HG03045 (cell line): Measurements from ENCODE around the gene PGAM2.
"Not testable (repeated sequence)": the region's sequence is repeated elsewhere in the genome, so short reads cannot be mapped to it uniquely, and the experiment has no call there.

ENCODE experiments used
- ATAC-seq: cut with Tn5 transposase; IDR thresholded peaks from one replicate; pipeline ENCODE4 v1.9.1; 2021; ENCODE audit warnings: mild to moderate bottlenecking, moderate library complexity; ENCODE audit not compliant: unreplicated experiment

PGAM2 gene

GRCh38 chr7:44052771-44053365 is 12.5 kb downstream of the PGAM2 start:
- no peak for ATAC-seq

- no peak for ATAC-seq
Observed at GRCh38 chr7:44051611-44052220, 13.7 kb downstream of the PGAM2 start.

GRCh38 chr7:44050915-44051560 is 14.3 kb downstream of the PGAM2 start:
- no peak for ATAC-seq

GRCh38 chr7:44050121-44050914 is 15.0 kb downstream of the PGAM2 start:
- ATAC-seq = no peak

GRCh38 chr7:44048031-44048795 is 17.2 kb downstream of the PGAM2 start:
- ATAC-seq = no peak

GRCh38 chr7:44046321-44047061 is 18.9 kb downstream of the PGAM2 start:
- peak; percentile 40 for ATAC-seq

- no peak for ATAC-seq
Observed at GRCh38 chr7:44045226-44046014, 19.9 kb downstream of the PGAM2 start.

- peak; percentile 69 for ATAC-seq
Observed at GRCh38 chr7:44044315-44045225, 20.8 kb downstream of the PGAM2 start, which contains the start of gene DBNL. DBNL (plus strand) TSS chr7:44044702; CDS start chr7:44044738, 36 bp downstream.

- ATAC-seq = no peak
Observed at GRCh38 chr7:44043902-44044301, 21.5 kb downstream of the PGAM2 start.

GRCh38 chr7:44042221-44042620 is 23.1 kb downstream of the PGAM2 start:
- ATAC-seq = no peak

- peak; percentile 41 for ATAC-seq
Observed at GRCh38 chr7:44040493-44040891, 24.9 kb downstream of the PGAM2 start.

GRCh38 chr7:44039800-44040492 is 25.4 kb downstream of the PGAM2 start:
- peak; percentile 8 for ATAC-seq

GRCh38 chr7:44038961-44039558 is 26.3 kb downstream of the PGAM2 start:
- ATAC-seq = peak; percentile 74

GRCh38 chr7:44038553-44038952 is 26.8 kb downstream of the PGAM2 start:
- ATAC-seq = not testable (repeated sequence)

- not testable (repeated sequence) for ATAC-seq
Observed at GRCh38 chr7:44037951-44038350, 27.4 kb downstream of the PGAM2 start.

GRCh38 chr7:44036364-44036763 is 29.0 kb downstream of the PGAM2 start:
- not testable (repeated sequence) for ATAC-seq
